NOMO-1 treated with dmso at 0.1 percent for 144 hours (cell line): ENCODE data around the gene LDLRAD4.
A peak's percentile ranks its signal among the peaks of the same experiment; 100 is the strongest.

Experiments
- DNase-seq: peaks from one replicate; lab custom pipeline; 2025; ENCODE audit not compliant: unreplicated experiment; lab: John Stamatoyannopoulos, UW

LDLRAD4 gene

GRCh38 chr18:13201292-13201691 lies 17.3 kb upstream of the LDLRAD4 start:
- DNase-seq = no peak

- DNase-seq = no peak
Observed at GRCh38 chr18:13202571-13202970, 16.0 kb upstream of the LDLRAD4 start.

DNA sequence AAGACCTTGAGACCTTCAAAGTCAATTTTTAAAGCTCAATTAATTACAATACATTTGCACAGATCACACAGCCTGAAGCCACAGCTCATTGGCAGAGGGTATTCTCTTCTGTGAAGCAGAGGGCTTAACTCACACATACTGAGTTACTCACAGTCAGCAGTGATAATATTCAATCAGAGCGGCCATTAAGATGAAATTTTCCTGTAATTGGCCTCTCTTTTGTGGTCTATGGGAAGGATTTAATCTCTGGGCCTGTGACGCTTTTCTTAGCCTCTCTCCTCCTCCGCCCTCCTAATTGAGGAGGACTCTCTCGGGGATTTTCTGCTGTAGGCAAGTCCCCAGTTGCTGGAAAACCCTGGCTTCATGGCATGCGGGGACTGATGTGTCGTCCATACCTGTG lies 12.3 kb upstream of the LDLRAD4 start:
- DNase-seq = no peak

- DNase-seq = no peak
Observed at GRCh38 chr18:13207294-13207693, 11.3 kb upstream of the LDLRAD4 start.

GRCh38 chr18:13211534-13211933 lies 7.0 kb upstream of the LDLRAD4 start:
- no peak for DNase-seq

DNA sequence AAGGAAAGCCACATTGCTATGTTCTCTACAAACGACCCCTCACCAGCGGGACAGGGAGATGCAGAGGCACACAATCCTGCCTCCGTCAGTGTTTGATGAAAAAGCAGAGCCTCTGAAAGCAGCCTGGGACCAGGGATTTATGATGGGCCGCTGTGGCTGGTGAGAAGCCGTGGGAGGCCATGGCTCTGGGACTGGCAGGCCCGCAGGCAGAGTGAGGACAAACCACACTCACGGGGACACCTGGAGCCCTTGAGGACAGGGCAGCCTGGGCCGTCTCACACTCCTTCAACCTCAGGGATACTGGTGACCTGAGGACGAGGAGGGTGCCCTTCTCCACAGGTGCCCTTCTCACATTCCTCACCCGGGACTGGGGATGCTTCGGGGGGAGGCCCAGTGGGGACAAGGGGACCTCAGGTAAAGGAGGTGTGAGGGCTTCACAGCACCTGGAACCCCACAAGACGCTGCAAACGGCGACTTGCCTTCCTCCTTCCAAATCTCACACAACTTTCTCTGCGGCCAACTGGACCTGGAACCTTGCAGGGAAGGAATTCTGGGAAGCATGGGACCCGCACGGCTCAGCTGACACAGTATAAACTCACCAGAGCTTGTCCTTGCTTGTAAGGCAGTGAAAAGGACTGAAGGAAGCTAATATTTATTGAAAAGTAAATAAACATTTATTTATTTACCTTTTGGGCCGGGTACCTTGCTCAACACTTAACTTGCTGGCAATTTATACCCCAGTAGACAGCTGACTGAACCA lies 5.3 kb upstream of the LDLRAD4 start:
- no peak for DNase-seq

DNA sequence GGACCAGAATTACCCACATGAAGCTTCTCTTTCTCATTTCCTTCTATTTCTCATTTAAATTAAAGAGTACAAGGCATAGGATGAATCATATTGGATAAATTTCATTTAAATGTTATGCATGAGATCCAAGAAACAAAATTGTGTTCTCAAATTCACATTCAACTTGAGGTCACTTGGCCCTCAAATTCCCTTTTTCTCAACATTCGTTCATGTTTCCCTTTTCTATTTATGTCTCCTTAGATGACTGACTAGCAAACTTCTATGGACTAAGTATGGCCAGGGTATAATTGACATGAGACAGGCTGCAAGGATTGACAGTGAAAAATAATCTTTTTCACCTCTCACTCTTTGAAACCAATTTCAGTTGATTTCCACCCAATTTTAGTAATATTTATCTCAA lies 4.0 kb upstream of the LDLRAD4 start:
- no peak for DNase-seq

DNA sequence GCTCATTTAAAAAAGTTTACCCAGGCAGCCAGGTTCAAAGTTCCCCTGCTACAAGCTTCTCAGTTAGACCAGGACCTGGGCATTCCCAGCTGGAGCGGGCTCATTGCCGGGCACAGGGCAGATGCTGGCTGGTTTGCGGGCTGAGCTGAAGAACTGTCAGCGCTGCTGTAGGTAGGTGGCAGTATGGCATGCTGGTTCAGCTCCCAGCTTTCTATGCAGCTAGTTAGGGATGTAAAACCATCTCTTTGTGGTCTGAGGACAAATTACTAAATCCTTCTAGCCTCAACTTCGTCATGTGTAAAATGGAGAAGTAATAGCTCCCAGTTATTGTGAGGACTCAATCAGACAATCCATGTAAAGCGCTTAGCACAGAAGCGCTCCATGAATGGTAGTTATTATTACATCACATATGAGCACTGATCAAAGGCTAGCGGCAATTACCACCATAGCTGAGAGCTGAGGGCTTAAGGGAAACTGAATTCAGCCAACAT lies 2.4 kb upstream of the LDLRAD4 start:
- DNase-seq = peak; percentile 83

- DNase-seq = peak; percentile 45
Observed at GRCh38 chr18:13216711-13217465, 1.7 kb upstream of the LDLRAD4 start.

GRCh38 chr18:13217466-13217961 lies 1.0 kb upstream of the LDLRAD4 start:
- DNase-seq = peak; percentile 66

GRCh38 chr18:13217971-13218367 lies 591 bp upstream of the LDLRAD4 start:
- DNase-seq = no peak

GRCh38 chr18:13218997-13219396 lies 437 bp downstream of the LDLRAD4 start:
- DNase-seq = no peak

- no peak for DNase-seq
Observed at GRCh38 chr18:13219593-13220159, 1.1 kb downstream of the LDLRAD4 start.

- no peak for DNase-seq
Observed at GRCh38 chr18:13220361-13220991, 1.9 kb downstream of the LDLRAD4 start.

GRCh38 chr18:13221869-13222855 lies 3.6 kb downstream of the LDLRAD4 start:
- DNase-seq = peak; percentile 87

DNA sequence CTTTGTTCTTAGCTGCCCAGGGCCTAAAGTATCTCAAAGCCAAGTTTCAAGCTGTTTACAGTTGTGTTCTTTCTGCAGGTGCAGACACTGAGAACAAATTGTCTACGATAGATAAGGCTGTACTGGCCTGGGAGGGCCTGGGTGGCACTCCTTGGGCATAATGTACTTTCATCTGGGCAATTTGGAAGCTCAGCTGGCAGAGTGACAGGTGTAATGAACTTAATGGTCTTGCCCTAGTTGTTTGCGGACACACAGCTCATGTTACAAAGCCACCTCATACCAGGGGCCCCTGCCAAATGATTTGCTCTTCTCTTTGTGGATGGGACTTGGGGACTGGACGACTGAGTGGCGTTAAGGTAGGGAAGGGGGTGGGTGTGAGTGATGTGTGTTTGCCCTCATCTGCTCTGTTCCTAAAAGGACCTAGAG lies 4.3 kb downstream of the LDLRAD4 start:
- DNase-seq = no peak

- DNase-seq = no peak
Observed at GRCh38 chr18:13223311-13224143, 5.0 kb downstream of the LDLRAD4 start.

DNA sequence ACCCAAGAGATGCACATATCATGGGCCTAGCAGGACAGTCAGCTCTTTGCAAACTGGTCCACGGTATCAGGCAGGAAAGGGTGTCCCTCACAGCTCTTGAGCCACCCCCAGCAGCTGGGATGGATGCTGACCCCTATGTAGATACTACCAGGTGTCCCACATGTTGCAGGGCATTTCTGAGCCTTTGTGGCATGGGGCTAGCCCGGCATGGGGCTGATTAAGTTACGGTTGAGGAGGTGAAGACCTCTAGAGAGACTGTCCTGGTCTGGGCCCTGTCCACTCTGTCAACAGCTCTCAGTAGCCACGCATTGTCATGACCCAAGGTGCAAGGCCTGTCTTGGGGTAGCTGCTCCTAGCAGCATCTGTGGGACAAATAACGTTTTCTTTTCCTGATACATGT lies 6.7 kb downstream of the LDLRAD4 start:
- DNase-seq = no peak

GRCh38 chr18:13226533-13227144 lies 8.1 kb downstream of the LDLRAD4 start:
- DNase-seq = no peak
